GM12801 (cell line): ENCODE results near the gene ARHGDIG.

ENCODE experiments used
- CTCF ChIP-seq: IDR thresholded peaks from one replicate; pipeline ENCODE4 v1.5.1; 2011; ENCODE audit warnings: control low read depth; ENCODE audit not compliant: insufficient read length; ENCODE audit errors: extremely low read depth

The ARHGDIG gene

GRCh38 chr16:264440-264951 lies 15.9 kb upstream of the ARHGDIG start:
- no peak for TF ChIP-seq CTCF

GRCh38 chr16:265002-265529 lies 15.3 kb upstream of the ARHGDIG start:
- no peak for TF ChIP-seq CTCF

GRCh38 chr16:265711-266110 lies 14.7 kb upstream of the ARHGDIG start:
- no peak for TF ChIP-seq CTCF

DNA sequence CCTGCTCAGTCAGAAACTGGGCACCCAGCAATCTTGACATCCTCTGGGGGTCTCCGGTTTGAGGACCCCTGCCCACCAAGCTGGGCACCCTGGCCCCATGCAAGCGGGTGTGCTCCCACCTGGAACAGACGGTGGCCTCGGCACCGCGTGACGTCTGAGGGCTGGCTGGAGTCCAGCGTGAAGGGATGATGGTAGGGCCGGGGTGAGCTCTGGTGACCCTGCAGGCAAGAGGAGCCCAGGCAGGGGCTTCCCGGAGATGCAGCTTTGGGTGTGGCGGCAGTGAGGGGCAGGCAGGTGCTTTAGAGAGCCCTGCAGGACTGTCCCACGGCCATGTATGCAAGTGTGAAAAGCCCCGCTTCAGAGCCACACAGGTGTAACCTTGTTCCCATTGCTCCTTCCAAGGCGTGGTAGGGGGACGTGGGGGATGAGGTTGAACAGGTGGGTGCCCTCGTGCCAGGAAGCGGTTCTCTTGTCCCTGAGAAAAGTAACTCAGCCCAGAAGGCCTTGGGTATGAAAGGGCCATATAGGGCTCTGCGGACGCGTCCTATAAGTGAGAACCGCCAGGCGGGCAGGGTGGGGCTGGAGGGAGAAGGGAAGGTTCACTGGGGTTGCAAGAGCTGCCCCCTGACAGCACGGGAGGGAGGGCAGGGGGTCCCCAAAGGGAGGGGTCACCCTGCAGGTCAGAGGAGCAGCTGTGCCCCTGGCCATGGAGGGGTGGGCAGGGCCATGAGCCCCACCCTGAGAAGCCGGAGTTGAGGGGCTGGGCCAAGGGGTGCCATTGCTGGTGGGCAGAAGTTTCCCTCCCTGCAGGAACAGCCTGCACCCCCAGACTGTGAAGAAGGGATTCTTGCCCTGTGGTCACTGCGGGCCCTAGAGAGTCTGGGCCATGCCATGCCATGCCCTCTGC lies 13.9 kb upstream of the ARHGDIG start:
- TF ChIP-seq CTCF: no peak

DNA sequence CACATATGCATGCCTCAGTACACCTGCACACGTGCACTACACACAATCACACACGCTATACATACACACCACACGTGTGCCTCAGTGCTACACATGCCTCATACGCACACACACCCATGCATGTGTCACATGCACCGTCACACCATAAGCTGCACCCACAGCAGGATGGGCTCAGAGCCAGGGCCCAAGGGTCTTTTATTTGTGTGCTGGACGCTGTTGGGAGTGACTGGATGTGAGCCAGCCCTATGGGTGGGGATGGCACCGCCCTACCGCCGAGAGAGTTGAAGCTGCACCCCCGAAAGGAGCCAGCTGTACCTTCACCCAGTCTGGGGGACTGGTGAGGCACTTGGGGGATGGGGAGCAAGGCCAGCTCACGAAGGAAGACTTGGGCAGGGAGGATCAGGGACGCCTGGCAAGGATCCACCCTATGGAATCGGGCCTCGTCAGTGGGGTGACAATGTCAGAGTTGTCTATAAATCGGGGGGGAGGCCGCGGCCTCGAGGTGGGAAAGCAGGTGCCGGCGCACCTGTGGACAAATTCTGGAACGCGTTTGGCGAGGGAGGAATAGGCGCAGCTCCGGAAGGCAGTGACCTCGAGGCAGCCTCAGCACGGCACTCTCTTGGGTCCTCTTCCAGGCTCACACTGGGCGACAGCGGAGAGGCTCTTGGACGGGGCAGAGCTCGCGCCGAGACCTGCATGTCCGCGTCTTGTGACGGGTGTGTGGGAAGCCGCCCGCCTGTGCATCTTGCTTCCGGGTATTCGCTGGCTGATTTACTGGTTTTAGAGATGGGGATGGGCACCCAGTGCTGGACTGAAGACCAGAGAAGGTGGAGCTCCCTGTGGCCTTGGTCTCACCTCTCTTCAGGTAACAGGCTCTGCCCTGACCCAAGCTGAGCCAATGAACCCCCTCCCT lies 12.0 kb upstream of the ARHGDIG start:
- TF ChIP-seq CTCF: no peak

- no peak for TF ChIP-seq CTCF
Observed at GRCh38 chr16:269061-269796, 11.2 kb upstream of the ARHGDIG start.
